NCI-H1105 (cell line): Measurements from ENCODE around the gene SMIM44.
"Not testable (repeated sequence)": the region's sequence is repeated elsewhere in the genome, so short reads cannot be mapped to it uniquely, and the experiment has no call there.

Experiments used
- DNase-seq: peaks from one replicate; lab custom pipeline; 2025; lab: John Stamatoyannopoulos, UW

The SMIM44 gene

GRCh38 chr19:3517638-3518037, 34.4 kb upstream of the SMIM44 start:
- DNase-seq, result no peak

DNA sequence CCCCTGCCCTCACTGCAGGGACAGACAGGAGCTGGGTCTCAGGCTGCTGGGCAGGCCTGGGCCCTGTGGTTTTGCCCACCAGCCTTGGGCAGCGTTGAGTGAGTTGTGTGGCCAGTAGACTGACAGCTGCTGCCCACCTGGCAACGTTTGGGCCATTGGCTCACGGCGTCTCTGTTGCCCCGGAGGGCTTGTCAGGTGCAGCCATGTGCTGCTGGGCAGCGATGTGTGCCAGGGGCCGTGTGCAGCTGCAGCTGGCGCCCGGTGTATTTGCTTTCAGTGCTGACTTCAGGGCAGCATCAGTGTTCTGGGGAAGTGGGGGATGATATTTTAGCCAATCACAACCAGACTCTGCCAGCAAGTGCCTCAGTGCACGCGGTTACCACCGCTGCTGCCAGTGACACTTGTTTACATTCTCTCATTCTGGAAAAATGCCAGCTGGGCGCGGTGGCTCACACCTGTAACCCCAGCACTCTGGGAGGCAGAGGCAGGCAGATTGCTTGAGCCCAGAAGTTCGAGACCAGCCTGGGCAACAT, 33.5 kb upstream of the SMIM44 start:
- peak; percentile 33 for DNase-seq

DNA sequence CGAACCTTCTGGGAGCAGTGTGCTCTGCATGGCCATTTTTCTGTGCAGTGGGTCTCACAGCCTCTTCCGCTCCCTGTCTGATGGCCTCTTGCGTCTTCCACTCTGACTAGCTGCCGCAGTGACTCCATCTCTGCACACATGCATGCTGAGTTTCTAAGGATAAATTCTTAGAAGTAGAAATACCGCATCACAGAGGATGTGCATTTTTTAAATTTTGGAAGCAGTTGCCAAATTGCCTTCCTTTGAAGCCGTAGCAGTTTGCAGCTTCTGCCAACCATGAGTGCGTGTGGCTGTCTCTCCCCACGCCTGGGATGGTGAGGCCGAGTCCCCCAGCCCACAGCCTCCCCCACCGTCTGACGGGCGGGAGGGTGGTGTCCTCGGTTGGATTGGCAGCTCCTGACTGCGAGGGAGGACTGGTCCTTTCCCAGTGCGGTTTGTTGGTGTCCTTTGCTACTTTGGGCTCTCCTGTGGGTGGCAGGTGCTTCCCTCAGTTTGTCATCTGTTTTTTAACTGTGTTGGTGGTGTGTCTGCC, 32.7 kb upstream of the SMIM44 start:
- DNase-seq, result no peak

DNA sequence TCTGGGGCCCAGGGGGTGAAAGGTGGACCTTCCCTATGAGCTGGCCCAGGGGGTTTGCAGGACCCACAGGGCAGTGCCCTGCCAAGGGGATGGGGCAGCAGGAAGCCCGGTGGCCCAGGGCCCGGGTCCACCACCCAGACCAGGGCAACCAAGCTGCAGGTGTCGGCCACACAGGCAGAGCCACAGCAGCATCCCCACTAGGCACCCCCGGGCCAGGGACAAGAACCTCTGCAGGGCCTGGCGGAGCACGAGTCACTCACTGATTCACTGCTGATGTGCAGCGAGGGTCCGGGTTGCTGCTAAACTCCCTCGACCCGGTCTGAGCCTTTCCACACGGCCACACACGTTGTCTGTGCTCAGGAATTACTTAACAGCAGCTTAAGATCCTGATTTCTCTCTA, 31.7 kb upstream of the SMIM44 start:
- no peak for DNase-seq

- DNase-seq, result no peak
These were observed 30.2 kb upstream of the SMIM44 start for GRCh38 chr19:3513229-3514140.

DNA sequence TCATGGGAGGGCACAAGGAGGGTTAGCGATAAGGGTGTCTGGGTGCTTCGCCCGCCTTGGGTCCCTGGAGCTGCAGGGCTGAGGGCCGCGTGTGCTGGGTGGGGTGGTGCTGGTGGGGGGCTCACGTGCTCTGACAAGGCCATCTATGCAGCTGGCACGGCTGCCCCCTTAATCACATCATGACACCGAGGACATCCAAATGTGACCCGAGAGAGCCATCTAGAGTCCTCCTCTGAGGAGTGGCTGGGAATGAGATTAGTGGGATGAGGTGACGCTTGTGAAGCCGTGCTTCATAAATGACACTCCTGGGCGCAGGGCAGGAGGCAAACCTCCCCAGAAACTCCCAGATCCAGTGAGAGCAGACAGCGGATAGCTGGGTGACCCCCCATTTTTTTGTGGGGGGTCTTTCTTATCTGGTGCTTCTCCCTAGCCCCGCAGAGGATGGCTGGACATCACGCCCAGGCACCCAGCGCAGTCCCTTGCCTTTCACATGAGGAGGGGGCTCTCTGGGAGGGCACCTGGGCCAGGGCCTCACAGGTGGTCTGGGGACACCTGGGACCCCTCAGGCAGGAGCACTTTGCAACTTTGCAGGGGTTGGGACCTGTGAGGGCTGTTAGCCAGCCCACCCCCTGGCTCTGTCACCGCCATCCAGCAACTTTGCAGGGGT, 29.5 kb upstream of the SMIM44 start:
- DNase-seq, result no peak

DNA sequence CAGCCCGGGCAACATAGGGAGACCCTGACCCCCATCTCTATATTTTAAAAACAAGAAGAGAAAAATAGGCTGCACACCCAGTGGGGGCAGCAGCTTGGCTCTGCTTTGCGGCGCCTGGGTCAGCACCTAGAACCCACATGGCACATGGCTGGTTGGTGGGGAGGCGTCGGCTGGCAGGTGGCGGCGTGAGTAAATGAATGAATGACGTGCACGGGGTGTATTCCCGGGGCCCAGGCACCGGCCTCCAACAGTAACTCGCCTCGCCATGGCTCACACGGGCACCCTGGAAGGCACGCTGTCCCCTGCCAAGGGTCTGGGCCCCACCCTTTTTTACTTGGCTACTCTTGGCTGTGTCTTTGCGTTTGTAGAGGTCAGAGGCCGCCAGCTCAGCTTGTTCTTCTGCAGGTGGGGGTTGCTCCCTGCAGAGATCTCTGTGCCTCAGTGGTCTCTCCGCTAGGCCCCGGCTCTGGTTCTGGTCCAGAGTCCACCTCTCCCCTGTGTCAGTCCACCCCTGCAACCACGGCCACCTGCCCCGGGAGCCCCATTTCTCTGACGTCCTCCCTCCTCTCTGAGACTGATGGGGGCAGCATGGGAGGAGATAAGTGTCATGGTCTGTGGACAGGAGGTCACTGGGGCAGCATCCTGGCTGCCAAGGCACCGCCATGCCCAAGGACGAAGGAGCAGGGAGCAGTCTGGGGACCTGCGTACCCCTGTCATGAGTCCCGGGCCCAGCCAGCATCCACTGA, 28.4 kb upstream of the SMIM44 start:
- DNase-seq, result no peak

GRCh38 chr19:3510727-3511126, 27.5 kb upstream of the SMIM44 start:
- no peak for DNase-seq

GRCh38 chr19:3509566-3509989, 26.3 kb upstream of the SMIM44 start:
- no peak for DNase-seq

- DNase-seq, result no peak
These were observed 25.7 kb upstream of the SMIM44 start for GRCh38 chr19:3508771-3509535.

DNA sequence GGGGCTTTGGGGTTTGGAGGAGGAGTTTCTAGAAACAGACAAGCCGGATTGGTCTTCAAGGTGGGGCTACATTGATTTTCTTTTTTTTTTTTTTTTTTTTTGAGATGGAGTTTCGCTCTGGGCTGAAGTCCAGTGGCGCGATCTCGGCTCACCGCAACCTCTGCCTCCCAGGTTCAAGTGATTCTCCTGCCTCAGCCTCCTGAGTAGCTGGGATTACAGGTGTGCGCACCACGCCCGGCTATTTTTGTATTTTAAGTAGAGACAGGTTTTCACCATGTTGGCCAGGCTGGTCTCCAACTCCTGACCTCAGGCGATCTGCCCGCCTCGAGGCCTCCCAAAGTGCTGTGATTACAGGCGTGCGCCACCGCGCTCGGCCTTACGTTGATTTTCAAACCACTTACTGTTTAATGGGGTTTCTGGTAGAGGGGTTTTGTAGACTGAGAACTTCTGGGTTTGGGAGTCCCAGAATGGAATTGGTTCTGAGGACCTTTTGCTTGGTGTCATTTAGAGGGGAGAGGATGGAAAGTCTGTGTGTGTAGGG, 24.9 kb upstream of the SMIM44 start:
- DNase-seq, result not testable (repeated sequence)

DNA sequence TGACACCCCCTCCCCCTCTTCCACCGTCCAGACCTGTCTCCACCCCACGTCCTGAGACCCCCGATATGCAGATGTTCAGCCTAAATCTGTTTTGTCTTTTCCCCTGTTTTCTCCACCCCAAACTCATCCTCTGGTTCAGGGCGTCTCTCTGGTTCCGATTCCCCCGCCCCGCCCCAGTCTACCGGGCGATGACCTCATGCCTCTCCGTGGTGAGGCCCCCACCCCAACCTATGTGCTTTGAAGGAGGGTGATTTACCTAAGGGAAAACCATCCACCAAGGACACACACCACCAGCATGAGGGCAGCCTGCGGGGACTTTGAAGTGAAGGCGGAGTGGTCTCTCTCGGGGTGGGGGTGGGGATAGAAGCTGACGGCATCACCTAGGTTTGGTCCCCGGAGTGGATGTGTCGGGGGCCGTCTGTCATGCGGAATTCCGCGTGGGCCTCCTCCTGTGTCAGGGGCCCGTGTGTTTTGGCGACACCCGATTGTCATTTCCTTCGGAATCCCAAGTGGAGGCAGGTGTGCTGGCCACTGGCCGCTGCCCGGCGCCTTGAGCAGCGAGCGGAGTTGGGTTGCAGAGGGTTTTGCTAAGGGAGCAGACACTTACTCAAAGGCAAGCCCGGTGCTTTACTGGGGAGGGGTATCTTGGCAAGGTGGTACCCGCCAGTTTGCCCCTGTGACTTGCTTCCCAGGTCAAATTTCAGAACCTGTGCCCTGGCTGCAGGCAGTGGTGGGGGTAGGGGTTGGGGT, 24.3 kb upstream of the SMIM44 start:
- no peak for DNase-seq

- DNase-seq, result no peak
These were observed 23.4 kb upstream of the SMIM44 start for GRCh38 chr19:3506384-3507340.

GRCh38 chr19:3505598-3506383, 22.6 kb upstream of the SMIM44 start, which contains the start of gene FZR1:
FZR1 (plus strand) TSS chr19:3506311; CDS start chr19:3522990, 16,679 bp downstream.
- DNase-seq, result peak; percentile 99

DNA sequence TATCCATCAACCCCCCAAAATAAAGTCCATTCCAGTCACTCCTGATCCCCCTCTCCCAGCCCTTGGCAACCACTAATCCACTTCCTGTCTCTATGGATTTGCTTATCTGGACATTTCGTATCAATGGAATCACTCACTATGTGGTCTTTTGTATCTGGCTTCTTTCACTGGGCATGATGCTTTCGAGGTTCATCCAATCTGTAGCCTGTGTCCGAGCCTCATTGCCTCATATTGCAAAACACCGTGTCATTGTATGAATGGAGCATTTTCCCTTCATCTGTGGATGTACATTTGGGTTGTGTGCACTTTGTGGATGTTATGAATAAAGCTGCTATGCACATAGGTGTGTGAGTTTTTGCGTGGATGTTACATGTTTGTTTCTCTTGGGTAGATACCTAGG, 21.5 kb upstream of the SMIM44 start:
- DNase-seq, result no peak

- no peak for DNase-seq
These were observed 19.9 kb upstream of the SMIM44 start for GRCh38 chr19:3503036-3503572.

DNA sequence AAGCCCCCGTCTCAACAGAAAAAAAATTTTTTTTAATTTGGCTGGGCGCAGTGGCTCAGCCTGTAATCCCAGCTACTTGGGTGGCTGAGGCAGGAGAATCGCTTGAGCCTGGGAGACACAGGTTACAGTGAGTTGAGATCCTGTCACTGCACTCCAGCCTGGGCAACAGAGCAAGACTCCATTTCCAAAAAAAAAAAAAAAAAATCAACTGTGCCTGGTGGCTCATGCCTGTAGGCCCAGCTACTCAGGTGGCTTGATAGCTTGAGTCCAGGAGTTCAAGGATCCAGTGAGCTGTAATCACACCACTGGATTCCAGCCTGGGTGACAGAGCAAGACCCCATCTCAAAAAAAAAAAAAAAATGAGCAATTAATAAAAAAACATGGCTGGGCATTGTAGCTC, 18.5 kb upstream of the SMIM44 start:
- no peak for DNase-seq
